Sigmoid colon (tissue), 3 donors: ENCODE data around the gene GARNL3.

ENCODE experiments used
- CTCF ChIP-seq, 4 experiments: fragments of 450-650 bp in 3 of 4; fragments of 200-600 bp in 1 of 4; IDR thresholded peaks; one replicate each; pipeline ENCODE4 v1.5.1; 2016 to 2019; ENCODE audit warnings: antibody characterized with exemption in 4 of 4, mild to moderate bottlenecking in 3 of 4, moderate library complexity in 2 of 4
- POLR2A ChIP-seq, 2 donors: fragments of 450-650 bp; IDR thresholded peaks; one replicate each; pipeline ENCODE4 v1.6.1; 2016; ENCODE audit warnings: antibody characterized with exemption in 2 of 2, mild to moderate bottlenecking in 2 of 2, moderate library complexity in 2 of 2

- TF ChIP-seq POLR2A (IDR thresholded peaks at IDR 0.05) (no peak), CTCF (IDR thresholded peaks at IDR 0.05) (no peak)
These were observed 123.7 kb downstream of the GARNL3 start for GRCh38 chr9:127388037-127388855.
